ENCODE measurements around the gene TRHDE.

TRHDE gene

GRCh38 chr12:72267974-72268373 lies 4.2 kb upstream of the TRHDE start:
- DNase-seq (ENCODE audit: low read depth) = no peak
- TF ChIP-seq, protein P1, sequence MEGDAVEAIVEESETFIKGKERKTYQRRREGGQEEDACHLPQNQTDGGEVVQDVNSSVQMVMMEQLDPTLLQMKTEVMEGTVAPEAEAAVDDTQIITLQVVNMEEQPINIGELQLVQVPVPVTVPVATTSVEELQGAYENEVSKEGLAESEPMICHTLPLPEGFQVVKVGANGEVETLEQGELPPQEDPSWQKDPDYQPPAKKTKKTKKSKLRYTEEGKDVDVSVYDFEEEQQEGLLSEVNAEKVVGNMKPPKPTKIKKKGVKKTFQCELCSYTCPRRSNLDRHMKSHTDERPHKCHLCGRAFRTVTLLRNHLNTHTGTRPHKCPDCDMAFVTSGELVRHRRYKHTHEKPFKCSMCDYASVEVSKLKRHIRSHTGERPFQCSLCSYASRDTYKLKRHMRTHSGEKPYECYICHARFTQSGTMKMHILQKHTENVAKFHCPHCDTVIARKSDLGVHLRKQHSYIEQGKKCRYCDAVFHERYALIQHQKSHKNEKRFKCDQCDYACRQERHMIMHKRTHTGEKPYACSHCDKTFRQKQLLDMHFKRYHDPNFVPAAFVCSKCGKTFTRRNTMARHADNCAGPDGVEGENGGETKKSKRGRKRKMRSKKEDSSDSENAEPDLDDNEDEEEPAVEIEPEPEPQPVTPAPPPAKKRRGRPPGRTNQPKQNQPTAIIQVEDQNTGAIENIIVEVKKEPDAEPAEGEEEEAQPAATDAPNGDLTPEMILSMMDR (IDR thresholded peaks at IDR 0.05; ENCODE audit: control insufficient read depth, insufficient read depth, low read depth, low read length, missing control alignments) = peak; percentile 44
- H3K4me3 ChIP-seq (ENCODE audit: control insufficient read depth, low read depth, low read length) = no peak overlapping the region

DNA sequence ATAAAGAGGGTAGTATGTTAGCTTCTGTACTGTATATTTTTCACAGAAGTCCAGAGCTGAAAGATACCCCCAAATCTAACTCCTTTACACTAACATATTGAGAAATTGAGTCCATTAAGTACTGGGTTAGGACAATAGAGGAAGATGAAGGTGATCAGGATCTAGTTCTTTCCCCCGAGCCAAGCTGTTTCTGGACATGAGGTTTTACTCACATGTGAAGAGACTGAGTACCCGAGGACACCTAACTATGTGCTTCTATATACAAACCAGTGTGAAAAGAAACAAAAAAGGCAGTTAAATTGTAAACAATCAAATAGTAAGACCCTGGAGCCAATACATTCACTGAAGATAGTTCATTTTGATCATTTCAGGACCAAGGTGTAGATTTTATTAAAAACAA lies 3.8 kb upstream of the TRHDE start:
- no peak for DNase-seq (ENCODE audit: low read depth)
- H3K4me3 ChIP-seq (ENCODE audit: control insufficient read depth, low read depth, low read length) = no peak overlapping the region
- TF ChIP-seq, protein P1 (IDR thresholded peaks at IDR 0.05; ENCODE audit: control insufficient read depth, insufficient read depth, low read depth, low read length, missing control alignments) = no peak

- no peak overlapping the region; the same call in 1 of the 2 replicates for H3K4me3 ChIP-seq (ENCODE audit: control insufficient read depth, low read depth, low read length)
- TF ChIP-seq, protein P1 (IDR thresholded peaks at IDR 0.05; ENCODE audit: control insufficient read depth, insufficient read depth, low read depth, low read length, missing control alignments) = no peak
- no peak for DNase-seq (ENCODE audit: low read depth)
Measured at GRCh38 chr12:72269491-72269890, 2.7 kb upstream of the TRHDE start.

DNA sequence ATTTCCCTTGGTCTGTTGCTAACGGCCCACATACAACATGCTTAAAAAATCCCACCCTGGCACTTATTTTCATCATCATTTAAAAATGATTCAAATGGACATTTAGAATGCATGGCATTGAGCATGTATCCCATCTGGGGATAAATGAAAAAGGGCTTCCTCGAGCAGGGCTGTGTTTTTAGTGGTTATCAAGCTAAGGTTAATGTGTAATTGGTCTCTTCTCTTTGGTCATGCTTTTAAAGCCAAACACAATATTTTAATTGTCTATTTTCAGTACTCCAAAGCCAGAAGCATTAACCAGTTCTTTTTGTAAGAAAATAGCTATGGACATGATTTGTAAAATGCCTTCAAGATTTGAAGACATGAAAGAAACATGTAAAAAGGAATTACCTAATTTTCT lies 1.9 kb upstream of the TRHDE start:
- no peak for DNase-seq (ENCODE audit: low read depth)
- TF ChIP-seq, protein P1 (IDR thresholded peaks at IDR 0.05; ENCODE audit: control insufficient read depth, insufficient read depth, low read depth, low read length, missing control alignments) = no peak
- H3K4me3 ChIP-seq (ENCODE audit: control insufficient read depth, low read depth, low read length) = peak overlapping the region; percentile 60

- peak overlapping the region; percentile 60 for H3K4me3 ChIP-seq (ENCODE audit: control insufficient read depth, low read depth, low read length)
- no peak for DNase-seq (ENCODE audit: low read depth)
- TF ChIP-seq, protein P1 (IDR thresholded peaks at IDR 0.05; ENCODE audit: control insufficient read depth, insufficient read depth, low read depth, low read length, missing control alignments) = no peak
Measured at GRCh38 chr12:72270961-72271360, 1.2 kb upstream of the TRHDE start.

- H3K4me3 ChIP-seq (ENCODE audit: control insufficient read depth, low read depth, low read length) = peak overlapping the region; percentile 60
- TF ChIP-seq, protein P1 (IDR thresholded peaks at IDR 0.05; ENCODE audit: control insufficient read depth, insufficient read depth, low read depth, low read length, missing control alignments) = peak; percentile 1
- DNase-seq (ENCODE audit: low read depth) = no peak
Measured at GRCh38 chr12:72271451-72272090, 599 bp upstream of the TRHDE start.

All from AG09309 (cell line).